ENCODE measurements around the gene WHAMM.

GRCh38 chr15:82778755-82779154, 30.7 kb upstream of the WHAMM start:
- TF ChIP-seq CTCF (IDR thresholded peaks at IDR 0.05), result no peak
- TF ChIP-seq POLR2A (IDR thresholded peaks at IDR 0.05), result no peak
